Stimulated activated CD8-positive, alpha-beta memory T cell treated with anti-CD3 and anti-CD28 coated beads, Interleukin-15, amount 100 ng/mL, for 24 hours (primary cell): ENCODE data around the gene MYH15.

ENCODE experiments used
- DNase-seq: peaks from one replicate; pipeline ENCODE4 v3.0.0-alpha.2; 2020; ENCODE audit warnings: low read depth

MYH15 gene

DNA sequence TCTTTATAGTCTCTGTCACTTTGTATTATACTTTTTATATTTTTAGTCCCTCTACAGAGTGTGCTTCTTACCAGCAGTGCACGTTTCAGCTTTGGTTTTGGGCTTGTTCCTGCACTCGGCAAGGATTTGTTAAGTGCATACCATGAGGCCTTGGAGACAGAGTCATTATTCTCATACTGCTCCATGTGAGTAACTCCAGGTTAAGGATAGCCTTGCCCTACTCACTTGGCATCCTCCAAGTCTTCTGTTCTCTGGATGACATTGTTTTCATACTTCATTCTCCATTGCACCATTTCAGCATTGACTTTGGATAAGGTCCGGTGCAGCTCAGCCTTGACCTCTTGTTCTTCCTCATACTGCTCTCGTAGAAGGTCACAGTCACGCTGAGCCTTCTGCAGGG, 96.4 kb downstream of the MYH15 start:
- DNase-seq = no peak

DNA sequence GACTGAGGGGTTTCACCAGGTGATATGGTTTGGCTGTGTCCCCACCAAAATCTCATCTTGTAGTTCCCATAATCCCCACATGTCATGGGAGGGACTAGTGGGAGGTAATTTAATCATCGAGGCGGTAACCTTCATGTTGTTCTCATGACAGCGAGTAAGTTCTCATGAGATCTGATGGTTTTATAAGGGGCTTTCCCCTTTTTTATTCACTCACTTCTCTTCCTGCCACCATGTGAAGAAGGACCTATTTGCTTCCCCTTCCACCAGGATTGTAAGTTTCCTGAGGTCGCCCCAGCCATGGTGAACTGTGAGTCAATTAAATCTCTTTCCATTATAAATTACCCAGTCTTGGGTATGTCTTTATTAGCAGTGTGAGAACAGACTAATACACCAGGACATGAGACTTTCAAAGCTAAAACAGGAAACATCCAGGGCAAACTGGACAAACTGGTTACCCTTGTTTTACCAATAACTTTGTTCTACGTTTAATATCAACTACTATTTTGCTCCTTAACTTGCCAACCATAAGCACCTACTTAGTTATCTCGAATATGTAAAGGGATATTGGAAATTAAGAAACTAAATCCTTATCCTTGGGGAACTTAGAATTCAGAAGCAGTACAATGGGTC, 98.2 kb downstream of the MYH15 start:
- DNase-seq = no peak

DNA sequence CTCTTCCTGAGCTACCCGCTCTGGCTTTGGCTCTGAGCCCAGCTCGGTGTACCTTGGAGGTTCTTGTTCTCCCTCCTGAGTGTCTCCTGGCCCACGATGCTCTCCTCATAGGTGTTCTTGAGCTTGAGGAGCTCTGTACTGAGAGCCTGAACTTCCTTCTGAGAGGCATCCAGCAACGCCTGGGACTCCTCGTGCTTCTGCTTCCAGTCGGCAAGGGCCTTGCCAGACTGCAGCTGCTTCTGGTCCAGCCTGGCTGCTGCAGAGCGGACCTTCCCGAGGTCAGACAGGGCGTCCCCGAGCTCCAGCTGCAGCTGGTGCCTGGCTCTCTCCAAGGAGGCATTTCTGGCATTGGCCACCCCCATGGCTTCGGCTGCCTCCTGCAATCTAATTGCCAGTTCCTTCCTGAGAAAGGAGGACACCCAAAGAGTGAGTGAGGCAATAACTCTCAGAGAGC, 99.8 kb downstream of the MYH15 start:
- DNase-seq = no peak

DNA sequence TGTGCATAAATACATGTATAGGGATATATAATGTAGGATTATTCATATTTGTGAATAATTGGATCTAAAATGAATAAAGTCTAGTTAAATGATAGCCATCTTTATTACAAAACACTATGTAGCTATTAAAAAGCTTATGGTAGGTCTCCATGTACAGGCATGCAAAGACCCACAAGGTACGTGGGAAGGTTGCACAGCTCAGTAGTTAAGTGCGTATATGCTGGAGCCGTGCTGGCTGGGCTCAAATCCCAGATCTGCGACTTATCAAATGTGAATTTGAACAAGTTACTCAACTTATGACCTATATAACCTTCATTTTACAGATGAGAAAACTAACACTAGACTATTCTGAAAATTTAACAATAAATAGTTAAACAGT, 100.6 kb downstream of the MYH15 start:
- DNase-seq = no peak

DNA sequence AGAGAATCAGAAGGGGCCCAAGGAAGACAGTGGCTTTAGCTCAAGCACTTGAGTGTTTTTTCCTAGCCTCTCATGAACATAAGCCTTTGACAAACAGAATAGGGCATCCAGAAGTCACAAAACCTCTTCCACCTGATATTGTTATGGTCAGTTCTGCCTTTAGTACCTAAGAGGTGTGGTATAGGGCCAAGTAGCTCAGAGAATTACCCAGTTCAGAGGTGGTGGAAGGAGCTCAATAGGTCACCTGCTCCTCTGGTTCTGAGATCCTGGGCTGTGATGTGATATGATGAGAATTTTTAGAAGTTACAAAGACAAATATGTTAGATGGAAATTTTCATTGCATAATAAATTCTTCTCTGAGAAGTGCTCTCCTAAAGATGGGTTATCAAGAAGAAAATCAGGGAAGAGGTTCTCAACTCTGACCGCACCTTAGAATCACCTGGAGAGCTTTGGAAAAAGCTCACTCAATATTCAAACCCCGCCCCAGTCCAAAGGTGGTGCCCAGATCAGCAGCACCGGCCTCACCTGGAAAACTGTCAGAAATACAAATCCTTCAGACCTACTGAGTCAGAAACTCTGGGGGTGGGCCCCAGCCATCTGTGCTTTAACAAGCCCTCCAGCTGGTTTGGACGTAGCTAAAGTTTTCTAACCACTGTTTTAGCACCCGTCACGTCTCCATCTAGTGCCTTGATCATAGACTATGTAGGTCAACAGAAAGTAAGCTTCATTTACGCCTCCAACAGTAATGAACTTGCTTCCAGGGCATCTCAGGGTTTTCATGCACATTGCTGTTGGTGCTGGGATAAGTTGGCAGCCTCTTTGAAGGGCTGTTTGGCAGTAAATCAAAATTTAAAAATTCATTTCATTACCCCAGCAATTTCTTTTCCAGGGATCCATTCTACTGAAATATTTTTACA, 101.3 kb downstream of the MYH15 start:
- DNase-seq = no peak

DNA sequence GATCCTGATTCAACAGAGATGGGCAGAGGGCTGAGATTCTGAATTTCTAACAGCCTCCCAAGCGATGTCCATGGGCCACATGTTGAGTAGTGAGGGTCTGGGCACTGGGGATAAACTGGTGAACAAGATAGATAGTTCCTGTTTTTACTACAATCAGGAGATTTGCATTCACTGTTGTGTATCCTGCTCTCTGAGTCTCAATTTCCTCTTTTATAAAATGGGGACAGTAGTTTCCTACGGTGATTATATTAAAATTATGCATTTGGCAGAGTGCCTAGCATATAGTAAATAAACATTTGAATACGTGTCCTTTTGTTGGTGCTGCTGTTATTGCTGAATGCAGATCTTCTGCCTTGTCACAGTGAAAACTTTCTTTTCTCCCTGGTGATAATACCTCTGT, 102.5 kb downstream of the MYH15 start:
- DNase-seq = no peak

DNA sequence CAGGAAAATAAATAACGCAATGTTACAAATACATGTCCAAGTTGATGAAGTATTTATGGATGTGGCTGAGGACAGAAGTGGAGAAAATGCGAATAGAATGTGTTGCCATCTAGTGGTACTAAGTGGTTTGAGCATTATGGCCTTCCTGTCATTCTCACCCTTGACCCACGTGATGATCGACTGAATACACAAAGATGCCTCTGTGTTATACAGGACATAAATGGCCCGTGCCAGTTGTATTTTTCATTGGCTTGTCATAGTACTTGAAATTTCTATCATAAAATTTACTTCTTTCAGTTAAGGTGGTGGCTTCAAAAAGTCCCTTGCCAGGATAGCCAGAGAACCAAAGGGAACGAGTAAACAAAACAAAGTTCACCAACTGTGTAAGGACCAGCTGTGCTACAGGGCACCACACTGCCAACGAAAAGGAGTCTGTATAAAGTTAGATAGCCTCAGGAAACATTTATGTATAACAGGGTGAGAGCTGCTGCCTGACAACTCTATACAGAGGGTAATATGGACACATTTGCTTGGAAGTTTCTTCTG, 103.7 kb downstream of the MYH15 start:
- DNase-seq = no peak

DNA sequence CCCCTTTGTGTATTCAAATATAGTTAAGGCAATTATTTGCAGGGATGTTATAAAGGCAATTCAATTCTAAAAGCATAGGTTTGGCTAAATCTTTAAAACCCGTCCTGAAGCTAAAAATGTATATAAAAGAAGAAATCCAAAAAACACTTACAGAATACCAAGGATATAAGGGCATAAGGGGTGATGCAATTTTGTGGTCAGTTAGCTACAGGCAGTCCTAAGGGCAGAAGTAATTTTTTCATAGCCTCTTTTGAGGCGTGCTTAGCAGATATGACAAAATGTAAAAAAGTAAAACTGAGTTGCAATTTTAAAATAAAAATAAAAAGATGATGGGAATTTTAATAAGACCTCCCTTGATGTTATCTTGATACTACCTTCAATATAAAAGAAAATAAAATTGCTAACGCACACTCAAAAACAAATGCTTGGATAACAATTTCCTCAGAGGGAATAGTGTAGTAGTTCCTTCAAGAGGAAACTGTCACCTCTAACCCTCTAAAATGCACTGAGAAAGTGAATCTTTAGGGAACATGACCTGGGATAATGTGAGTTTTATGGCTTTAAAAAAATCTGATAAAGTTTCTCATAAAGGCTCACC, 104.2 kb downstream of the MYH15 start:
- DNase-seq = no peak

DNA sequence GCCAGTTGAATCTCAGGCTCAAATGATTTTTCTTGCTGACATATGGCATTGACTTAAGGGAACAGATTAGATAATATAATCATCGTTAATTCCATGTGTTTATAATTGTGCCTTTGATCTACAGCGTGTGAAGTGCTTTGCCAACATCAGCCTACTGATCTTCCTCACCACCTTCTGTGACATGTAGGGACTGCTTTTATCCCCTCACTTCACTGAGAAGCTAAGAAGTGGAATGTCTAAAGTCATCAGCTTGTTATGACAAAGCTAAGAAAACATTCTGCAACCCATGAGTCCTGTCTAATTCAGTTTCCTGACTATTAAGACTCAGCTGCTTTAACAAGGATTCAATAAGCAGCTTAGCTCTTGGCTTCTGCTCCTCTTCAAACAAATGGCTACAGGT, 106.0 kb downstream of the MYH15 start:
- no peak for DNase-seq

DNA sequence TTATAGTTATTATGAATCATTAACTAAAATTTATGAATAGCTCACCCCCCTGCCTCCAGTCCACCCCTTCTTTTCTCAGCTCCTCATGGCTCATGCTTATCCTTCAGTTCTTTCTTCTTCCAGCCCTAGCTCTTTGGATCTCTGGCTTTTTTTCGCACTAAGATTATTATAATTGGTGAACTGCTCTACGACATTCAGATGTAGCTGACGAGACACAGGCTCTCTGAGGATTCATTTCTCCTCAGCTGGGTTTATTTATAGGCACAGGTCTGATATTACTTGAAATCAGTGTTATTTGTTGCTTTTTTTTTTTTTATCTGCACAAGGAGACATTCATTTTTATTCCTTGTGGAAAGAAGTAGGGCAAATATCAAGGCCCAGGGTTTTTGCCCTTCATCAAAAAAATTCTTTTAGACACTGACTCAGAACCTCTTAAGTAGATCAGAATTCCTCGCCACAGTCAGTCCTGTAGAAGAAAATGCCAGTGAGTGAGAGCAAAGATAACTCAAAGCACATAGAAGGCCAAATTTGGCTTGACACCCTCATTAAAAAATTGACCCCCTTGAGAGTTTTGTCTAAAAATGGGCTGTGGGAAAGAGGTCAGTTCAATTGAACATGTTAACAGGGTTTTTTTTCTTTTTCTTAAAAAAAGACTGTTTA, 106.6 kb downstream of the MYH15 start:
- DNase-seq = no peak

DNA sequence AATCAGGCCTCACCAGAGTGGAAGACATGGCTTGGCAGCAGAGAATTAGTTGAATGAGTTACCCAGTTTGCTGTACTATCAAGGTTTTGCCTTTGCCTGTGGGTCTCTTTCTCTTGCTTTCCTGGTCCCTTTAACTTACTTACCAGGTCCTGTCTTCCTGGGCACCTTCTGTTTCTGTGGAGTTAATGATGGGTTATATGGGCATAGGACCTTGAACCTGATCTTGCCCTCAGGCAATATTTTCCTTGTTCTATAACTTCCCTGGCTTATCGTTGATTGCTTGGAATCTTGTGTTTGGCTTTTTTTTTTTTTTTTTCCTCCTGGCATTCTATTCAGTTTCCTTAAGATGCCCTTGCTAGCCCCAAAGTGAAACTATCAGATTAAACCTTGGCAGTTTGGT, 107.2 kb downstream of the MYH15 start:
- DNase-seq = no peak

DNA sequence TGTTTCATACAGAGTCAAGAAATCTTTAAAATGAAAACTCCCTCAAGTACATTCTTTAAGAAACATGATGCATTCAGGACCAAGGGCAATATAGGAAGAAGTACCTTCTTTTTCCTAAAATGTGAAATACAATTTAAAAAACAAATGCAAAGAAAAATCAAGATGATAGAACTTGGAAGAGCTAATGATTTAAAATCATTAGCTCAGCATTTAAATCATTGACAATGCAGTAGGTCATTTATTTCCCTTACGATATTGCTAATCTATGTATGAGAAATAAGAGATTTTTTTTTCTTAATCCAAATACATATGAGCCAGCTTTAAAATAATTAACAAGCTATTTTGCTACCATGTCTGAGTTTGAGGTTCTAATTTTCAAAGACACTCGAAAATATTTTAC, 108.6 kb downstream of the MYH15 start:
- no peak for DNase-seq

DNA sequence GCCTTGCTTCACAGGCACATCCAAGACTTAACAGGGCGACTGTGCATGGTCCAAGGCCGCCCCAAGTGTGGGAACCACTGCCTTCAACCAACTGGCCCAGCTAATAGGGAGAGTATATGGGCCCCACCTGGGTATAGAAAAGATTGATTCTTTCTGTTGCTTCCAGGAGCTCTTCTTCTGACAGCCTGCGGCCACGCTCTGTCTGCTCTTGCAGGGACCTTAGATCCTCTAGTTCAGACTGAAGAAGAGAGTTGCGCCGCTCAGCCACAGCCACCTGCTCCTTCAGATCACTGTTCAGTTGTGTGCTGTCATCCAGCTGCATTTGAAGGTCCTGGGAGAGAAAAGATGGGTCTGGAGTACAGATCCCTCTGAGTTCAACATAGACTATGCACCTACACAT, 111.9 kb downstream of the MYH15 start:
- no peak for DNase-seq

DNA sequence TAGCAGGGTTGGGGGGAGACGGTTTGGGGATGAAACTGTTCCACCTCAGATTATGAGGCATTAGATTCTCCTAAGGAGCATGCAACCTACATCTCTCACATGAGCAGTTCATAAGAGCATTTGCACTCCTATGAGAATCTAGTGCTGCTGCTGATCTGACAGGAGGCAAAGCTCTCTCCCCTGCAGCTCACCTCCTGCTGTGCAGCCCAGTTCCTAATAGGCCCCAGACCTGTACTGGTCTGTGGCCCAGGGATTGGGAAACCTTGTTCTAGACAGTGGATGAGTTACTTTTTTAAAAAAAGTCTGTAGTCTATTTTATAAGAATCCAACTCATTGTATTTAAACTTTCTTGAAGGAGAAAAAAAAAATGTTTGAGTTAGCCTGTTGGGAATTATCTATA, 114.1 kb downstream of the MYH15 start:
- DNase-seq = no peak

DNA sequence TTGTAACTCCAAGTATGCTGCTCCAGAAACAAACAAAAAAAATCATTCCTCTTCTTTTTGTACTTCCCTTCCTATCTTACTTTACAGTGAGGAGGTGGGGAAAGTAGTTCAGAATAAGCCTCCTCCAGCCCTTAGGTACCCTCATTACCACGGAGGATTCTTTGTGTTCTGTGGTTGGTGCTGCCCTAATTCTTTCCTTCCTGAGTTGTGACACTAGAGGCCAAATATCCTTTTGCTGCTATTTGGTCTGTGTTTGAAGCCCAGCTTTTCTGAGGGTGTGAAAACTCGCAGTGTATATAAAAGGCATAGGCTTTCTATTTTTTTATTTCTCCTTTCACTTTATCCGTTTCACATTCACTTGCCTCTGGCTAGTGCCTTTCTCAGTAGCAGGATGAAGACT, 115.8 kb downstream of the MYH15 start:
- no peak for DNase-seq

DNA sequence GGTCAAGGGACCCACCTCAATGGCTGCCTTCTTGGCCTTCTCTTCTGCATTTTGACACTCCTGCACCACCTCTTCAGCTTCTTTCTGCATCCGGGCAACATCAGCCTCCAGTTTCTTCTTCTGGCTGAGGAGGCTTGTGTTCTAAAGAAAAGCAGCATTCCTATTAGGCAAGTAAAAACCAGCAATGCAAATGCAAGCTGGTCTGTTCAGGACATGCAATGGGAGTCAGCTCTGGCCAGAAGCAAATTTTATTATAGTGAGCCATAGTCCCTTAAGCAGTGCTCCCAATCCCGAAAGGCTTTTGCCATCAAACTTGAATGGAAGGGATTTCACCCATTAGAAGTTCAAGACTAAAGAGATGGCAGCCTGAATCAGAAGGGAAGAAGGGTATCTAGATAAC, 116.4 kb downstream of the MYH15 start:
- no peak for DNase-seq

DNA sequence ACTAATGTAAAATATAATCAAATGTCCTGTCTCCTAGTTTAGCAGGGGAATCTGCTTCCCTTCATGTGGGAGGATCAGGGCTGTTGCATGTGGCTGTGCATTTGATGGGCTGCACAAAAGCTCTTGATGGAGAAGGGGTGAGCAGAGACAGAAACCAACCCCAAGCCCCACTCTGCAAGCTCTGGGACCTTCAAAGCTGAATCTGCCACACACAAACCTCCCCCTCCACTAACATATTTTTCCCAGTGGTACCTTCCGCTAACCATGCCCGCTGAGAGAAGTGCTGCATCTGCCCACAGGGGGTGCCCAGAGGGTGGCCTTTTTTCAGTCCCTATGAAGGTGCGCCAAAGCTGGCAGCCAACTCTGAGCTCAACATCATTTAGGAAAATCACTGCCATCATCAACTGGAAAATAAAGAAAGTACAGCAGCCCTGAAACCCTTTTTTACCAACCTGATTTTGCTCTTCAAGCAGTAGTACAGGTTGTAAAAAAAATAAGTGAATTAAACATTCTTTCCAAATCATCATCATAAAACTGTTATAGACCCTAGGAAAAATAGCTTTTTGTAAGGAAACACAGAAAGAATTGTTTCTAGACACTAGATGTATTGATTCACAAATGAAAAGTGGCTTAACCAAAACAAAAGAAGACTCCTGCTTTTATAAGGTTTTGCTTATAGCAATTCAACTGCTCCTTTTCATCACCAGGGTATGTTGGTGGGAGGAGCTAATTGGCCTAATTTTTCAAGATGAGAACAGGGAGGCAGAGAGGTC, 117.1 kb downstream of the MYH15 start:
- DNase-seq = no peak

DNA sequence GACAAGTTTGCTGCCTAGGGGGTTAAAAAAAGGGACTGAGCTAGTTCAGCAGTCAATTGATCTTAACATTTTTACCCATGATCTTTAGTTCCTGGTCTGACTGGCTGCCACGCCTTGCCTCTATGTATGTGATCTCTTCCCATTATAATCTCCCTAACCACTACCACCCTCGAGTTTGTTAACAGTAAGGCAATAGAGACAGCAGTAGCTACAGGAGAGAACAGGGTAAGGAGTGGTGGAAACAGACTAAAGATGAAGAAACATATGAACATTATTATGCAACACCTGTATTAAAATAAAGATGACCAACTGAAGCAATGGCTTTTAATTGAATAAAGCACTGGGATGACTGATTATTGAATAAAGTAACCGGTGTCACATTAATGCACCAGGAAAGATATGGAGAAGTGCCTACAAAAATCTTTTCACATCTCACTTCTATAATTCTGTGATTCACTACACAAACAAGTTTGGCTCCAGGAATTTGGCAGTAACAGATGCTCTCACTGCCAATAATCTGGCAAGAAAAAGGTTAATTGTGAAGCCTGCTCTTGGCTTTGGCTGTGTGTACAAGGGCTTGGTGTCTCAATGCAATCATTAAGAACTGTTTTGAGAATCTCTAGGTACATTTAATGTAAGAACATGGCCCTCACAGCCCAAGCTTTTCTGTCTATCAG, 118.3 kb downstream of the MYH15 start:
- DNase-seq = no peak

DNA sequence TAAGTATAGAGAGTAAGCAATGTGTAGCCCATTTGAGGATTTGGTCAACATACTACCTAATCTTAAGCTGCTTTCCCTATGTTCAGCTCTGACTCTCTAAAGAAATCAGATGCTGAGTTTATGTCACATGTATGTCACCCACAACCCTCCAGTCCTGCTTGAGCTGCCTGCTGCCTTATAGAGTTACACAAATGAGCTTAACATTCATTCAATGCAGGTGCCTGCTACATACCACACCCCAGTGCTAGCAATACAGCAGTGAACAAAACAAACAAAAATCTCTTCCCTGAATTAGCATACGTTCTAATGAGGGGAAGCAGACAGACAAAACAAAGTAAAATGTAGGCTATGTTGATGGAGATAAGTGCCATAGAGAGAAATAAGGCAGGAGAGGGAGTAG, 121.0 kb downstream of the MYH15 start:
- DNase-seq = no peak

DNA sequence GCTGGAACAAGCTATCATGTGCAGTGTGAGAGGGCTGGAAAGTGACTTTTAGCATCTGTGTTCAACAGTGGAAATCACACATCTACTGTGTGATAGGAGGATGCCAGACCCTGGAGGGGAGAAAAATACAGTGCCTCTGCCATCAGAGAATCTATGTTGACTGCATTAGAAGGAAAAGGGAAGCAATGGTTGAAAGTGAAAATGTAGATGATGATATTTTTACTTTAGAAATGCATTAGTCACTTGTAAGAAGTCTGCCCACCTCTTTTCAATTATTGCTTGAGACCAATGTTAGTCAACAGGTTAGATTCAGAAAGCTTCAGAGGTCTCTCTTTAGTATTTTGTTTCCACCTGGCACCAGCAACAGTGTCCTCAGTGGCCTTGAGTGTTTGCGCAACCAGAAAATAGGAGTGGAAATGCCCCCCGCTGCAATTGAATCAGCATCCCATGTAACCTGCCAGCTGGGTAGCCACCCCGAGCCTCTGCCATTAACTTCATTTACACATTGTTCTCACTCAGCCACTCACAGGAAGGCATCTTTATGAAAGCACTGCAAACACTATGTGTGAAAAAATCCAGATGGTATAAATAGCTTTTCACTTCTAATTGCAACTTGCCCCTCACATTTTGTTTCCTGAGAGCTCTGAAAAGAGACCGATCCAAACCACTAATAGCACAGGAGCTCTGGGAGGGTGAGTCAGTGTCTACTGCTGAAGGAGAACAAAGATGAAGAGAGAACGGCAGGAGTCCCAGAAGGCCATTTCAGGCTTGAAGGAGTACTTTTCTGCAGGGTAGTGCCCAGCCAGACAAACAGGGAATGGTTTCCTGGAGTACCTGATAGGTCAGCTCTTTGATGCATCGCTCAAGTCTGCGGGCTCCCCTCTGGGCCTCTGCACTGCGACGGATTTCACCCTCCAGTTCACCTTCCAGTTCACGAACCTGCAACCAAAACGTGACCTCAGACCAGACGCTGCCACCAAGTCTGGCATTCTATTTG, 122.0 kb downstream of the MYH15 start:
- DNase-seq = no peak
